DMS153 treated with DMSO at 0.1 percent for 48 hours (cell line): ENCODE results near the gene MYO1A.

Experiments used
- DNase-seq: peaks from one replicate; lab custom pipeline; 2025; ENCODE audit not compliant: unreplicated experiment; lab: John Stamatoyannopoulos, UW

MYO1A gene

GRCh38 chr12:57049890-57050289 lies at the start of gene MYO1A:
TSS of gene MYO1A (minus strand) at chr12:57050129. CDS start at chr12:57048323, 1,806 bp downstream.
- DNase-seq = no peak

DNA sequence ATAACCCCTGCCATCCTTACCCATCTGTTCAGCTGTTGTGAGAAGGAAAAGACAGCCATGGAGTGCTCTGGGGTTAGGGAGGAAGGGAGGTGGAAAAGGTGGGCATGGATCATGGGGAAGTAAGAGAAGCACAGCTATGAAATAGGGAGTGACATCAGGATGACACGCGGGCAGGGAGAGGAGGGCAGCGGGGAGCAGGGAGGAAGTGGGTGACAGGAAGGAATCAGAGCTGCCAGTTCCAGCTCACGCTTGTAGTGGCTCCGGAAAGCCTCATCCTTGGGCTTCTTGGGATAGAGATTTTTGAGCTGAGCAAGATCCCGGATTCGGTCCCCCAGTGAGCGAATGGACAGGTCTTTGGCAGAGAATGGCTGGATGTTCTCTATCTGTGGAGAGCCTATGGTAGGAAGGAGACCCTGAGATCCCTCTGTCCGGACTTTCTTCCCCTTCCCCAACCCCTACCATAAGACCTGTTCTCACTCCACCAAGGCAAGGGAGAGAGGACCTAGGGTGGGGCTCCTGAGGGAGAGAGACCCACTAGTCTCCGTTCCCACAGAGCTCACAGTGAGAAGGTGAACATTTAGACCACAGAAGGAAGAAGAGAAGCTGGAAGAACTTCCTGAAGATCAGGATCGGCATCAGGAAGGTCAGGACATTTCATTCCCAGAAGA lies 49.3 kb upstream of the MYO1A start:
- DNase-seq = no peak

DNA sequence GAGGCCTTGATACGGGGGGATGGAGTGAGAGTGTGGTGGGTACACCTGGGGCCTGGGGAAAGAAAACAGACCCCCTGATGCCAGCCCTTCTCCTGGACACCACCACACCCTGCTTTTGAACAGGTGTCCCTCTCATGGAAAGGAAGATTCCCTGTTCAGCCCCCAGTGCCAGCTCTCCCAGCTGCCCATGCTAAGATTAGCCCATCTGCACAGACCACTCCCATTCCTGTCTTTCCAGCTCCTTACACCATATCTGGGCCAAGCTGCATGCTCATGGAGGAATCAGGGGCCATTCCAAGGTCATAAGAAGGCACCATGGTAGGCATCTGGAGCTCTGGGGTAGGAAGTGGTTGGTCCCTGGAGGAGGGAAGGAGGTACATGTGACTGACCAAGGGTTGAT lies 48.6 kb upstream of the MYO1A start:
- DNase-seq = no peak

GRCh38 chr12:57097554-57097835 lies 47.6 kb upstream of the MYO1A start:
- DNase-seq = no peak

GRCh38 chr12:57096748-57097553 lies 47.0 kb upstream of the MYO1A start:
- no peak for DNase-seq

DNA sequence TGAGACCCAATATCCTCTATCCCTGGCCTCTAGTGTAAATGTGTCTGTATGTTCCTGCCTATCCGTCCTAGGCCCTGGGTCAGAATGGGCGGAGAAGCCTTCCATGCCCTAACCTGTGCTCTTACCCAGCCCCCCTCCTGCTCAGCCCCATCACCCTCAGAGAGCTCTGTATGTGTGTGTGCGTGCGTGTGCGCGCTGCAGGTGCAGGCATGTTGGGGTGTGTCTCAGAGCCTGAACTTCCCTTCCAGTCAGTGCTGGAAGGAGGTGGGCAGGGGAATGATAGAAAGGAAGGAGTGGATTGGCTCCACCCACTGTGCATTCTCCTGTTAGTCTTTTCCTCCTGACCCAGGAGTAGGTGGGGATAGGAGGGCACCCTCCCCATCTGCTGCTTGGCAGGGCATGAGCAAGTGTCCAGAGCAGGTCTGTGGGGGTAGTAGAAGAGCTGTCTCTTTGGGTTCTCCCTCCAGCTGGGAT lies 46.2 kb upstream of the MYO1A start:
- DNase-seq = peak; percentile 38

GRCh38 chr12:57095440-57095839 lies 45.5 kb upstream of the MYO1A start:
- DNase-seq = no peak

DNA sequence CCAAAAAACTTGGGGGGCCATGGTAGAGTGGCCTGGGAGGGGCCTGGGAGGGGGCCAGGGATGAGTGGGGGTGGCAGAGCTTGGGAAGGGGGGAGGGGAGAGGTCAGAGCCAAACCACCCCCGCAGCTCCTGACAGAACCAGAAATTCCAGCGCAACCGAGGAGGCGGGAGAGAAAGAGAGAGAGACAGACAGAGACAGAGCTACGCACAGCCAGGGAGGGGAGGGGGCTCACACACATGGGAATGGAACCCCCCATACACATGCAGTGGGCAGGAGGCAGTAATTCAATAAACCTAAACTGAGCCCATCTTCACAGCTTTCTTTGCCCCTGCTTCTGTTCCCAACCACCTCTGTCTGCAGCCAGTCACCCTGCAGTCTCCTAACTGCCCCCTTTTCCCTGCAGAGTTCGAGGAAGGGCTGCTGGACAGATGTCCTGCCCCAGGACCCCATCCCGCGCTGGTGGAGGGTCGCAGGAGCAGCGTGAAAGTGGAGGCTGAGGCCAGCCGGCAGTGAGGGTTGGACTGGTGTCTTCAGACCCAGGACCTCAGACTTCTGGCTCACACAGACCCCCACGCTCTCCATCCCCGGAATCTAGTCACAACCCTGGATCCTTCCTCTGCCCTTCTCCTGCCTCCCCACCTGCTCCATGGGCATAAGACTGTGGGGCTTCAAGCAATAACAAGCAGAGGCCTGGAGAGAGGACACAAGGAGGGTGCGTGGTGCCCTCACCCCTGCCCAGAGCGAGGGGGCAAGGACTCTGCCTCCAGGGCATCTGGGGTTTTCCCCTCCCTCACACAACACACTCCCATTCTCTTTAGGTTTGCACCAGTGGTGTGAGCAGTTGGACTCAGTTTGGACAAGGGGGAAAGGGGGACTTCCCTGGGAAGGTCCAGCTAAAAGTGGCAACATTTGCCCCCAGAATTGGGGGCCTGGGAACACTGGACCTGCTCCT lies 44.6 kb upstream of the MYO1A start:
- no peak for DNase-seq

GRCh38 chr12:57093415-57094207 lies 43.7 kb upstream of the MYO1A start:
- DNase-seq = no peak

DNA sequence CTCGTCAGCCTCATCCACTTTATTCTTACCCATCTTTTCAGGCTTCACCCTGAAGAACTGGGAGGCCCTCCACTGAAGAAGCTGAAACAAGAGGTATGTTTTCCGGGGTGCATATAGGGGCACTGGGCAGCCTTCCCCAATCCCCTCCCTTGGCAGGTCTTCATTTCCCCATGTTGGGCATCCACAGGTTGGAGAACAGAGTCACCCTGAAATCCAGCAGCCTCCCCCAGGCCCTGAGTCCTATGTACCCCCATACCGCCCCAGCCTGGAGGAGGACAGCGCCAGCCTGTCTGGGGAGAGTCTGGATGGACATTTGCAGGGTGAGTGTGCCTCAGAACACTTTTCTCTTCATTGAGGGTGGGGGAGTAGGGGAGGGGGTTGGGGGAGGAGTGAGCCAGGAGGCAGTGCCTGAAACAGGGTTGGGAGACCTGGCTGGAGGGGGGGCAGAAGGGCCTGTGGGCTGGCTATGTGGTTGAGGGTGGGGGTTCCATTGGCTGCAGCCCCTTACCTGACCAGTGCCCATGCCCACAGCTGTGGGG lies 43.0 kb upstream of the MYO1A start:
- DNase-seq = no peak

DNA sequence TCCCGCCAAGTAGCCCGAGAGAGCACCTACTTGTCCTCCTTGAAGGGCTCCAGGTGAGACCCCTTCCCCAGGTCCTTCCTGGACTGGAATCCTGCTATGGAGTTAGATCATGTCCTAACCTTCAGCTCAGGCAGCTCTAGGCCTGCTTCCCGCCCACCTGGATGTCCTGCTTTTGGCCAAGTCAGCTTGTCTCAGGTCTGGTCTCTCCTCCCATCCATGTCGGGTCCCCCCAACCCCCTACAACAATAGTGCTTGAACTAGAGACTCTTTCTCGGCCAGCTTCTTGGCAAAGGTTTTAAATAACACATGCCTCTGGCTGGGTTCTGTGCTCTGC lies 42.6 kb upstream of the MYO1A start:
- no peak for DNase-seq

DNA sequence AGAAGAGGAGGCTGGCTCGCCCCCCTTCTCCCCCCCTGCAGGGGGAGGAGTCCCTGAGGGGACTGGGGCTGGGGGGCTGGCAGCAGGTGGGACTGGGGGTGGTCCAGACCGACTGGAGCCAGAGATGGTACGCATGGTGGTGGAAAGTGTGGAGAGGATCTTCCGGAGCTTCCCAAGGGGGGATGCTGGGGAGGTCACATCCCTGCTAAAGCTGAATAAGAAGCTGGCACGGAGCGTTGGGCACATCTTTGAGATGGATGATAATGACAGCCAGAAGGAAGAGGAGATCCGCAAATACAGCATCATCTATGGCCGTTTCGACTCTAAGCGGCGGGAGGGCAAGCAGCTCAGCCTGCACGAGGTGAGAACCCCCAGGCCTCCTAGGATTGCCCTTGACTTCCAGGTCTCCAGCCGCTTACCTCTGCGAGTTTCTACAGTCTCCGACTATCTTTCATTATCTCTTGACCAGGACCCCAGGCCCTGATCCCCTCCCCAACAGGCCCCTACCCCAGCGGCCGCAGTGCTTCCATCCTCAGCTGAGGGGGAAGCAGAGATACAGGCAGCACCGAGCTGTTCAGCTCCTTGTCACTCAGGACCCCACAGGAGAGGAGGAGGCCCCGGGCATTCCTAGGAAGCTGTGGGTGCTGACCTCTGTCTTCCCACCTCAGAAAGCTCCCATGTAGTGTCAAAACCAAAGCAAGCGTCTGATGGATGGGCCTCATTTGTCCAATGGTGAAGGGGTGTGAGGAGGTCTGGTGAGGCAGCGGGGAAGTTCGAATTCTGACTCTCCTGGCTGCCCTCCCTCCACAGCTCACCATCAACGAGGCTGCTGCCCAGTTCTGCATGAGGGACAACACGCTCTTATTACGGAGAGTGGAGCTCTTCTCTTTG lies 42.0 kb upstream of the MYO1A start:
- no peak for DNase-seq

DNA sequence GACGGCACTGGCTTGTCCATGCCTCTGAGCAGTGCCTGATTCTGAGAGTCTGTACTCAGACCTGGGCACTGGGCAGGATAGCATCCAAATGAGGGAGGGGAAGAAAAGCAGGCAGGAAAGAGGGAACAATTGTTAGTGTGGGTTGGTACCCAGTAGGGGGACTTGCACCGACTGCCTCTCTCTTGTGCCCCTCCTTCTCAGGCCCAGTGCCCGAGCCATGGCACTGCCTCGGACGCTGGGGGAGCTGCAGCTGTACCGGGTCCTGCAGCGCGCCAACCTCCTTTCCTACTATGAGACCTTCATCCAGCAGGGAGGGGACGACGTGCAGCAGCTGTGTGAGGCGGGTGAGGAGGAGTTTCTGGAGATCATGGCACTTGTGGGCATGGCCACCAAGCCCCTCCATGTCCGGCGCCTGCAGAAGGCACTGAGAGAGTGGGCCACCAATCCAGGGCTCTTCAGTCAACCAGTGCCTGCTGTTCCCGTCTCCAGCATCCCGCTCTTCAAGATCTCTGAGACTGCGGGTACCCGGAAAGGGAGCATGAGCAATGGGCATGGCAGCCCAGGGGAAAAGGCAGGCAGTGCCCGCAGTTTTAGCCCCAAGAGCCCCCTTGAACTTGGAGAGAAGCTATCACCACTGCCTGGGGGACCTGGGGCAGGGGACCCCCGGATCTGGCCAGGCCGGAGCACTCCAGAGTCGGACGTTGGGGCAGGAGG lies 41.2 kb upstream of the MYO1A start:
- DNase-seq = no peak

DNA sequence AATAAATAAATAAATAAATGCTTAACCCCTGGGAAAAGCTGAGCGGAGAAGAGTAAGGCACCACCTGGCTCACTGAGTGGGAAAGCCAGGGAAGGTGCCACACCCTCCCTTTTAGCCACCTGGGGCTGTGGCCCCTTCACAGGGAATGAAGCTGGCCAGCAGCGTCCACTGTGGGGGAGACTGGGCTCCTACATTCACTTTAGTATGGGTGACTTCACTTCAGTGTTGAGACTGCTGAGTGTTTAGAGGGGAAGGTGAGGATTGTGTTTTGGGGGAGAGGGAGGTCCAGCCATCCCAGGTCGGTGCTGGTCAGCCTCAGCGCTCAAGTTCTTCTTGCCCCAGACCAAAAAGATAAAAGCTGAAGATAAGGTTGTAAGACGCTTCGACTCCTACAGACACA lies 40.6 kb upstream of the MYO1A start:
- no peak for DNase-seq

- DNase-seq = no peak
Observed at GRCh38 chr12:57089271-57090245, 39.6 kb upstream of the MYO1A start.

GRCh38 chr12:57088354-57089270 lies 38.7 kb upstream of the MYO1A start, which contains the start of gene NAB2:
TSS of gene NAB2 (plus strand) at chr12:57089114. CDS start at chr12:57089272, 158 bp downstream.
- peak; percentile 81 for DNase-seq
